Left ventricle myocardium superior (tissue), 1 donor: Measurements from ENCODE around the gene APOL1. TPM values are rescaled to one million over a fixed set of nuclear protein-coding genes. Genes with fewer than 3 reads are reported as not detected.
"Not testable (repeated sequence)": the region's sequence is repeated elsewhere in the genome, so short reads cannot be mapped to it uniquely, and the experiment has no call there.

Experiments used
- ATAC-seq: fragments of 200-7000 bp; cut with Tn5 transposase; one replicate; pipeline ENCODE4 v1.9.1; 2020; ENCODE audit warnings: mild to moderate bottlenecking, moderate library complexity
- DNase-seq: peaks from one replicate; pipeline ENCODE4 v3.0.0-alpha.2; 2020
- intact Hi-C: fragments of 100-400 bp; cut with micrococcal nuclease; formaldehyde crosslinking; loops from one replicate; pipeline ENCODE4 v1.11.0; 2022
- total RNA-seq: library from RNA; stranded (reverse); fragmentation: NEBNext Ultra II Directional; extraction: Animal tissue kit (Norgen Biotek cat#: 25700); gene quantifications from one replicate; pipeline ENCODE4 v1.2.1, GENCODE V29; 2021
- donor health status: DM: no; HTN: yes; CAD: no; lungs with severe emphysema.

Gene APOL1
- total RNA-seq, 1 donor from 2014 or later = 17.6 TPM

DNA sequence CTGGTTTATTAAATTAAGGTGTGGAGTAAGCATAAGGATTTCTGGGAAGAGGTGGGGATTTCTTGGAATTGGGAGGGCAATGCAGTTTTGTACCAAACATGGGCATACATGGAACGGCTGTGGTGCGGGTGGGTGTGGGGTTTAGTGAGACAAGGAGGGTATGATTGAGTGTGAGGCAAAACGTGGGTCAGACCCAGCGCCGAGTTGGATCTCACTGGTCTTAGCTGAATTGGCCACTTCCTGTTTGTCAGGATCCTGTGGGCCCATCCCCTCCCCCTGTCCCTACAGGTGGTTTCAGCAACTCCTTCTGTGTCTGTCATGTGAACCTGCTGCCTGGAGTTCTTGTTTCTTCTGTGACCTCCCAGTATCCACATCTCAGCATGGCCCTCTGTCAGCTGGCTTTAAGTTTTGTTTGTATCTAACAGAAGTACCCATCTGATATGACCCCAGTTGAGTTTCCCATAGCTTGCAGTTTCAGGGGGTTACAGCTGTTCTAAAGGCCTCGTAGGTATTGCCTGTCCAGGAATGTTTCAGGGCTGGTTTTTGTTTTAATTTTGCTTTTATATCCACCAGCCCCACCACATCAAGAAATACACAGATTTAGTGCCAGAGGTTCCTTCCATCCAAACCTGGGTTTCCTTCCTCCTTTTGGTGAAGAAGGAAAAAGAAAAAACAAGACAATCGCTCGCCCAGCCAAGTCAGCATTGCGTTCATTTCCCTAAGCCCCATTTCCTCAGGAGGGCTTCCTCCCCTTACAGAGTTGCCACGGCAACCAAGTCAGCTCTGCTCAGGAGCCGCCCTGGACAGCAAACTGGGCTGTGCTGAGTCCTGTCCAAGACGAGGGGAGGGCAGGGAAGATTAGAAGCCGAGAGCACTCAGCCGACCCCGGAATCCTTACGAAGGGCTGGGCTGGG is 6.0 kb downstream of the APOL1 start:
- DNase-seq = peak; percentile 50
- intact Hi-C loops = no loop called here
- ATAC-seq = peak; percentile 51

GRCh38 chr22:36259615-36260300 is 6.8 kb downstream of the APOL1 start:
- ATAC-seq (no peak), DNase-seq (no peak)
- intact Hi-C loops = no loop called here

DNA sequence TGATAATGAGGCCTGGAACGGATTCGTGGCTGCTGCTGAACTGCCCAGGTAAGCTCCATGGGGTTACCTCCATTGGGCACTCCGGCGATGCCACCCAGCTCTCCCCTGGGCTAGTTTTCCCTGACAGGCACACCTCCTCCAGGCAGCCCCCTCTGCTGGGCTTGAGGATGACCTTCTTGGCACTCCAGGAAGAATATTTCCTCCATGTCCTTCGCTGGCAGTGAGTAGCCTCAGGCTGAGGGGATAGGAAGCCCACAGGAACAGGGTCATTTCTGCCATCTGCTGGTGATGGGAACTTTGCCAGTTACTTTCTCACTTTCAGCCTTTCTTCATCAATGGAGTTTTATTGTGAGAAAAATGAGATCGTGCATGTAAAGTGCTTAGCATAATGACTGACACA is 8.7 kb downstream of the APOL1 start:
- ATAC-seq, DNase-seq, intact Hi-C loops: not testable (repeated sequence)

DNA sequence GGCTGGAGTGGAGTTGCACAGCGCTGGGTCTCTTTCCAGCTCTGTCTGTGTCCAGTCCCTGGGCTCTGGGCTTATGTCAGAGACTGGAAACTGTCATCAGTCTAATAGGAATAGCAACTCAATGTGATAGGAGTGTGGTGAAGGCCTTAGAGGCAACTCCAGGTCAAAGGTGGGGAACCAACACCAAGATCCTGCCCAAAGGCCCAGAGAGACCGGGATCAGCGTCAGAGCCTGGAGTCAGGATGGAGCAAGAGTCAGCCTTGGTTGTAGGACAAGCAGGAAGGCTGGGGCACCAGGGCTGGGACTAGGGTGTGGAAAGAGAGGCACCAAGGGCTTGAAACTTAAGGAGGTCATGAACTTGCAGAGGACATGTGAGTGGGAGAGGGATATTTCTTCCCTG is 9.4 kb downstream of the APOL1 start:
- ATAC-seq, DNase-seq, intact Hi-C loops: not testable (repeated sequence)

DNA sequence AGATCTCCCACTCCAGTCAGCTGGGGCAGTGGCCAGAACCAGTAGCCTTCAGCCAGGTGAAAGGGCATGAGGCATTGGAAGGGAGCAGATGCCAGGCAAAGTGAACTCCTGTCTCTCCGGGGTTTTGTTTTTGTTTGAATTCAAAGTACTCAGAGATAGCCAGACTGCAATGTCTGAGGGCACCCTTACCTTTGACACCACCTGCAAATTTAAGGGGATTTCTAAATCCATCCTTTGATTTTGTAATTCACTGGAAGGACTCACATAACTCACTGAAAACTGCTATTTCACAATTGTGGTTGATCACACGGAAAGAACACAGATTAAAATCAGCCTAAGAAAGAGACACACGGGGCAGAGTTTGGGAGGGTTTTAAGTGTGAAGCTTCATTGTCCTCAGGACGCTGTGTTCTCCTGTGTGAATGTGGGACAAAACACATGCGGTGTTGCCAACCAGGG is 10.3 kb downstream of the APOL1 start:
- intact Hi-C loops, ATAC-seq, DNase-seq: not testable (repeated sequence)

DNA sequence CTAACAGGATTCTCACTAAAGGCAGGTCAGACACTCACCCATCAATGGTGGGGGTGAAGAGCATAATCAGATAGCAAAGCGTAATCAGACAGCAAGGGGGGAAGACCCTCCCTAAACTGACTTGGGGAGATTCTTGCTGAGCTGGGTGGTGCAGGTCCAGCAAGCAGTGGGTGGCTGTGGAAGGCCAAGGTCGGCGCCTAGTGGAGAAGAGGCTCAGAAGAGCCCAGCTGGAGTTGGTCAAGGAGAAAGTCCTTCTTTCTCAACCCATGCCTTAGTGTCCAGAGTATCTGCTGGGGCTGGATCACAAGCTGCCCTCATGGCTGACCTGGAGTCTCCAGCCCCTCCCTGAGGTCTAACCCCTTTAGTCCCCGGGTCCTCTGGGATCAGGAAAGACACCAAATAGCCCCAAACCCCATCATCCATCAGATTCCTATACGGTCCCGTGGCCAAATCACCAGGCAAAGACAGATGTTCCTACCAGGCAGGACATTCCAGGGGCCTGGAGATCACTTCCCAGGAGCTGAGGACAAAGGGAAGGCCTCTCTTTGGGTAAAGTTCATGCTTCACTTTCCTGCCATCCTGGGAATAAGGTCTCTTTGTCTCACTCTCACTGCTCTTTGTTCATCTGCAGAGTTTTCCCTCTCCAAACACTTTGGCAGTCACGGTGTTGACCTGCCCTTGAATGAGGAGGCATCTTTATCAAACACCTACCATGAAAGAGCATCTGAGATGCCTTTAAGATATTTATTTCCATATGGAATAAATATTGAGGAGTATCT is 11.1 kb downstream of the APOL1 start:
- ATAC-seq, intact Hi-C loops, DNase-seq: not testable (repeated sequence)

DNA sequence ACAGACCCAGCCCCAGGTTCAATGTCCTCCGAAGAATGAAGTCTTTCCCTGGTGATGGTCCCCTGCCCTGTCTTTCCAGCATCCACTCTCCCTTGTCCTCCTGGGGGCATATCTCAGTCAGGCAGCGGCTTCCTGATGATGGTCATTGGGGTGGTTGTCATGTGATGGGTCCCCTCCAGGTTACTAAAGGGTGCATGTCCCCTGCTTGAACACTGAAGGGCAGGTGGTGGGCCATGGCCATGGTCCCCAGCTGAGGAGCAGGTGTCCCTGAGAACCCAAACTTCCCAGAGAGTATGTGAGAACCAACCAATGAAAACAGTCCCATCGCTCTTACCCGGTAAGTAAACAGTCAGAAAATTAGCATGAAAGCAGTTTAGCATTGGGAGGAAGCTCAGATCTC is 14.1 kb downstream of the APOL1 start:
- no peak for ATAC-seq
- DNase-seq = no peak
- intact Hi-C loops = no loop called here

DNA sequence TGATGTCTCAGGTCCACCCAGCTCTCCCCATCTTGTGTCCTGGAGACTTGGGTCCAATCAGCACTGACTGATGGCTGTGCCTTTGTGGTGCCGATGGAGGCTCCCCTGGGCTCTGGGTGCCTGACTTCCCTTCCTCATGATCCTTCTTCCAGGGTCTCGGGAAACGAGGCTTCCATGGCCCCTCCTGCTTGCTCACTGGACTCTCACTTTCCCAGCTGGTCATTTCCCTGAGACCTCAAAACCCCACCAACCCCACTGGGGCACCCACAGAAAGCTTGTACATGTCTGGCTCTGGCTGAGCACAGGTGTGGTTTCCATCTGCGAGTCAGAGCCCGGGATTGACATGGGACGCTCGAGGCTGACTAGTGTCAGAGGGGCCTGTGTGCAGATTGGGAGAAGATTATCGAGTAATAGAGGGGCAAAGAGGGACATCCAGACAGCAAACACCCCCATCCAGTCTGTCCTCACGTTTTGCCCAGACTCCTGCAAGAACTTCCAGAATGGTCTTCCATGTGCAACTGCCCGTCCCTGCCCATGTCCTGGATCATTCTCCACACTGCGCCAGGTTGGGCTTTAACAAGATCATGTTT is 15.1 kb downstream of the APOL1 start:
- ATAC-seq (no peak), DNase-seq (no peak)
- intact Hi-C loops = no loop called here

- ATAC-seq, intact Hi-C loops: not testable (repeated sequence)
These were observed 18.3 kb downstream of the APOL1 start for GRCh38 chr22:36271231-36271630.

GRCh38 chr22:36271951-36272350 is 19.0 kb downstream of the APOL1 start:
- ATAC-seq, intact Hi-C loops, DNase-seq: not testable (repeated sequence)

More at GRCh38 chr22:36271231-36271630, 18.3 kb downstream of the APOL1 start:
- not testable (repeated sequence) for DNase-seq

- intact Hi-C loops = no loop called here
These were observed 21.6 kb downstream of the APOL1 start for GRCh38 chr22:36274531-36274930.

GRCh38 chr22:36277482-36278291 is 24.8 kb downstream of the APOL1 start:
- DNase-seq = peak; percentile 72
- intact Hi-C loops = no loop called here

More at GRCh38 chr22:36274531-36274930, 21.6 kb downstream of the APOL1 start:
- DNase-seq (no peak), ATAC-seq (no peak)

DNA sequence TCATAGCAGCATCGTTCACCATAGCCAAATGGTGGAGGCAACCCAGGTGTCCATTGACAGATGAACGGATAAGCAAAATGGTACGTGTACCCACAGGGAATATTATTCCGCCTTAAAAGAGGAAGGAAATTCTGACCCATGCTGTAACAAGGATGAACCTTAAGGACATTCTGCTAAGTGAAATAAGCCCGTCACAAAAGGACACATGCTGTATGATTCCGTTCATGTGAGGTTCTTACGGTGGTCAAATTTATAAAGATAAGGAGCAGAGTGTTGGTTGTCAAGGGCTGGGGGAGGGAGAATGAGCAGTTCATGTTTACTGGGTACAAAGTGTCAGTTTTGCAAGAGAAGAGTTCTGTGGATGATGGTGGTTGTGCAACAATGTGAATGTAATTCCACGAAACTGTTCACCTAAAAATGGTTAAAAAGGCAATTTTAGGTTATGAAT is 26.3 kb downstream of the APOL1 start:
- ATAC-seq (no peak), DNase-seq (no peak)
- intact Hi-C loops = no loop called here

More at GRCh38 chr22:36277482-36278291, 24.8 kb downstream of the APOL1 start:
- ATAC-seq = peak; percentile 67

- ATAC-seq (no peak), DNase-seq (peak; percentile 13)
- intact Hi-C loops = no loop called here
These were observed 27.4 kb downstream of the APOL1 start for GRCh38 chr22:36280379-36280778.

GRCh38 chr22:36281781-36282327 is 28.9 kb downstream of the APOL1 start:
- intact Hi-C loops = no loop called here
- DNase-seq (no peak), ATAC-seq (no peak)

GRCh38 chr22:36282328-36282831 is 29.4 kb downstream of the APOL1 start:
- intact Hi-C loops = no loop called here
- DNase-seq (no peak), ATAC-seq (no peak)

- no peak for DNase-seq
- intact Hi-C loops = no loop called here
- no peak for ATAC-seq
These were observed 31.2 kb downstream of the APOL1 start for GRCh38 chr22:36284171-36284571.
